Type B pancreatic cell (in vitro differentiated cells): ENCODE results near the gene CDC25A. TPM values are rescaled to one million over a fixed set of nuclear protein-coding genes. Genes with fewer than 3 reads are reported as not detected.

ENCODE experiments used
- DNase-seq: peaks from one replicate; pipeline ENCODE4 v3.0.0; 2021; ENCODE audit warnings: mixed read lengths; ENCODE audit not compliant: unreplicated experiment; ENCODE audit errors: extremely low spot score
- H3K27ac Mint-ChIP-seq: 2 replicates; pipeline ENCODE4 v1.8.0; 2021; ENCODE audit warnings: mild to moderate bottlenecking, mixed read lengths
- H3K27me3 Mint-ChIP-seq: 2 replicates; pipeline ENCODE4 v1.8.0; 2021; ENCODE audit warnings: mixed read lengths
- H3K36me3 Mint-ChIP-seq: 2 replicates; pipeline ENCODE4 v1.8.0; 2021; ENCODE audit warnings: mixed read lengths
- H3K4me1 Mint-ChIP-seq: one replicate; pipeline ENCODE4 v1.8.0; 2021; ENCODE audit warnings: mixed read lengths; ENCODE audit not compliant: unreplicated experiment
- H3K4me3 Mint-ChIP-seq: 2 replicates; pipeline ENCODE4 v1.8.0; 2021; ENCODE audit warnings: mild to moderate bottlenecking, mixed read lengths
- H3K9me3 Mint-ChIP-seq: 2 replicates; pipeline ENCODE4 v1.8.0; 2021; ENCODE audit warnings: mixed read lengths
- CTCF ChIP-seq: fragments of 200-600 bp; sonication (generic); conservative IDR thresholded peaks from 2 replicates; pipeline ENCODE4 v1.5.0; 2021; ENCODE audit warnings: antibody characterized with exemption, mild to moderate bottlenecking
- total RNA-seq: library from RNA; stranded (reverse); gene quantifications from 2 replicates; pipeline ENCODE4 v1.2.1, GENCODE V29; 2021; ENCODE audit warnings: low replicate concordance

The CDC25A gene
- total RNA-seq, 1 donor from 2014 or later, result 28.0 TPM

GRCh38 chr3:48151058-48151806, 37.0 kb downstream of the CDC25A start:
- Mint-ChIP-seq H3K4me3 (no peak overlapping the region), H3K4me1 (peaks cover 3% of the 10 kb centered on the region), H3K27ac (no peak overlapping the region), H3K9me3 (no peaks in the 10 kb centered on the region), H3K36me3 (no peaks in the 10 kb centered on the region), H3K27me3 (no peaks in the 10 kb centered on the region)
- peak; percentile 85 for TF ChIP-seq CTCF
- DNase-seq, result peak; percentile 80

GRCh38 chr3:48143992-48144391, 44.2 kb downstream of the CDC25A start:
- Mint-ChIP-seq H3K9me3 (no peaks in the 10 kb centered on the region), H3K36me3 (no peaks in the 10 kb centered on the region), H3K27me3 (no peaks in the 10 kb centered on the region), H3K4me3 (no peak overlapping the region), H3K4me1 (peaks cover 3% of the 10 kb centered on the region), H3K27ac (no peak overlapping the region)
- no peak for TF ChIP-seq CTCF
- no peak for DNase-seq

GRCh38 chr3:48143567-48143966, 44.6 kb downstream of the CDC25A start:
- H3K9me3 Mint-ChIP-seq, result no peaks in the 10 kb centered on the region

GRCh38 chr3:48142316-48142870, 45.8 kb downstream of the CDC25A start:
- no peaks in the 10 kb centered on the region for H3K27me3 Mint-ChIP-seq
- H3K36me3 Mint-ChIP-seq, result no peaks in the 10 kb centered on the region
- H3K27ac Mint-ChIP-seq, result no peak overlapping the region
- peaks cover 3% of the 10 kb centered on the region for H3K4me1 Mint-ChIP-seq
- DNase-seq, result no peak
- H3K4me3 Mint-ChIP-seq, result no peak overlapping the region
- H3K9me3 Mint-ChIP-seq, result no peaks in the 10 kb centered on the region
- TF ChIP-seq CTCF, result no peak

More at GRCh38 chr3:48143567-48143966, 44.6 kb downstream of the CDC25A start:
- H3K27ac Mint-ChIP-seq, result no peak overlapping the region
- H3K27me3 Mint-ChIP-seq, result no peaks in the 10 kb centered on the region
- H3K36me3 Mint-ChIP-seq, result no peaks in the 10 kb centered on the region
- H3K4me3 Mint-ChIP-seq, result no peak overlapping the region
- no peak for TF ChIP-seq CTCF
- H3K4me1 Mint-ChIP-seq, result peaks cover 3% of the 10 kb centered on the region
- DNase-seq, result no peak

- Mint-ChIP-seq H3K36me3 (no peaks in the 10 kb centered on the region), H3K4me1 (peaks cover 3% of the 10 kb centered on the region), H3K4me3 (no peak overlapping the region), H3K27me3 (no peaks in the 10 kb centered on the region), H3K9me3 (no peaks in the 10 kb centered on the region), H3K27ac (no peak overlapping the region)
- TF ChIP-seq CTCF, result no peak
- no peak for DNase-seq
Observed at GRCh38 chr3:48141604-48142137, 46.5 kb downstream of the CDC25A start.
